Left kidney (tissue), 8 donors: ENCODE data around the gene HIVEP2. TPM values are rescaled to one million over a fixed set of nuclear protein-coding genes. Genes with fewer than 3 reads are reported as not detected.
A peak's percentile ranks its signal among the peaks of the same experiment; 100 is the strongest.
"Not testable (repeated sequence)": the region's sequence is repeated elsewhere in the genome, so short reads cannot be mapped to it uniquely, and the experiment has no call there.

Source experiments
- DNase-seq: peaks from one replicate; pipeline ENCODE4 v3.0.0-alpha.2; 2013
- long read RNA-seq, 8 donors: transcript quantifications; one replicate each; lab custom pipeline, GENCODE V29; 2026
- polyA plus RNA-seq: library from polyadenylated mRNA; unstranded; fragments of 120-200 nt; gene quantifications from one replicate; pipeline ENCODE4 v1.2.1, GENCODE V29; 2013; ENCODE audit not compliant: insufficient read length

HIVEP2 gene
- 12.3 TPM for polyA plus RNA-seq
- long read RNA-seq, donor 1, result 0 reads
- long read RNA-seq, donor 2, result 0 reads
- long read RNA-seq, donor 3, result 0 reads
- long read RNA-seq, donor 4, result 0 reads
- long read RNA-seq, donor 5, result 0 reads
- long read RNA-seq, donor 6, result 0 reads
- long read RNA-seq, donor 7, result 0 reads
- long read RNA-seq, donor 8, result 0 reads

GRCh38 chr6:142945049-142945445 is at the start of gene HIVEP2:
TSS of gene HIVEP2 (minus strand) at chr6:142945176. CDS start at chr6:142774738, 170,438 bp downstream.
- peak; percentile 77 for DNase-seq

GRCh38 chr6:142993977-142994376 is 49.0 kb upstream of the HIVEP2 start:
- DNase-seq, result no peak

GRCh38 chr6:142987490-142987889 is 42.5 kb upstream of the HIVEP2 start:
- DNase-seq, result no peak

- DNase-seq, result no peak
Observed at GRCh38 chr6:142985281-142985680, 40.3 kb upstream of the HIVEP2 start.

GRCh38 chr6:142984386-142984785 is 39.4 kb upstream of the HIVEP2 start:
- DNase-seq, result no peak

GRCh38 chr6:142975365-142975764 is 30.4 kb upstream of the HIVEP2 start:
- no peak for DNase-seq

- not testable (repeated sequence) for DNase-seq
Observed at GRCh38 chr6:142970941-142971340, 26.0 kb upstream of the HIVEP2 start.

- no peak for DNase-seq
Observed at GRCh38 chr6:142968601-142969000, 23.6 kb upstream of the HIVEP2 start.

GRCh38 chr6:142966294-142966693 is 21.3 kb upstream of the HIVEP2 start:
- no peak for DNase-seq

GRCh38 chr6:142965164-142965563 is 20.2 kb upstream of the HIVEP2 start:
- no peak for DNase-seq

- no peak for DNase-seq
Observed at GRCh38 chr6:142960098-142960497, 15.1 kb upstream of the HIVEP2 start.

GRCh38 chr6:142958343-142958742 is 13.4 kb upstream of the HIVEP2 start:
- DNase-seq, result no peak

- no peak for DNase-seq
Observed at GRCh38 chr6:142956726-142957125, 11.8 kb upstream of the HIVEP2 start.

GRCh38 chr6:142954844-142955243 is 9.9 kb upstream of the HIVEP2 start:
- DNase-seq, result no peak

- no peak for DNase-seq
Observed at GRCh38 chr6:142953373-142954273, 8.6 kb upstream of the HIVEP2 start.

GRCh38 chr6:142952614-142953013 is 7.6 kb upstream of the HIVEP2 start:
- no peak for DNase-seq

- DNase-seq, result no peak
Observed at GRCh38 chr6:142950291-142950690, 5.3 kb upstream of the HIVEP2 start.

GRCh38 chr6:142947714-142948480 is 2.9 kb upstream of the HIVEP2 start:
- DNase-seq, result no peak

- peak; percentile 77 for DNase-seq
Observed at GRCh38 chr6:142946924-142947713, 2.1 kb upstream of the HIVEP2 start.

GRCh38 chr6:142946181-142946923 is 1.4 kb upstream of the HIVEP2 start:
- peak; percentile 96 for DNase-seq
